CD4-positive, alpha-beta T cell treated with Interleukin-4 for 1 hour (primary cell): Measurements from ENCODE around the gene TMEM80.

ENCODE experiments used
- DNase-seq, 2 donors: peaks; one replicate each; pipeline ENCODE4 v3.0.0-alpha.2; 2020 to 2022

The TMEM80 gene

DNA sequence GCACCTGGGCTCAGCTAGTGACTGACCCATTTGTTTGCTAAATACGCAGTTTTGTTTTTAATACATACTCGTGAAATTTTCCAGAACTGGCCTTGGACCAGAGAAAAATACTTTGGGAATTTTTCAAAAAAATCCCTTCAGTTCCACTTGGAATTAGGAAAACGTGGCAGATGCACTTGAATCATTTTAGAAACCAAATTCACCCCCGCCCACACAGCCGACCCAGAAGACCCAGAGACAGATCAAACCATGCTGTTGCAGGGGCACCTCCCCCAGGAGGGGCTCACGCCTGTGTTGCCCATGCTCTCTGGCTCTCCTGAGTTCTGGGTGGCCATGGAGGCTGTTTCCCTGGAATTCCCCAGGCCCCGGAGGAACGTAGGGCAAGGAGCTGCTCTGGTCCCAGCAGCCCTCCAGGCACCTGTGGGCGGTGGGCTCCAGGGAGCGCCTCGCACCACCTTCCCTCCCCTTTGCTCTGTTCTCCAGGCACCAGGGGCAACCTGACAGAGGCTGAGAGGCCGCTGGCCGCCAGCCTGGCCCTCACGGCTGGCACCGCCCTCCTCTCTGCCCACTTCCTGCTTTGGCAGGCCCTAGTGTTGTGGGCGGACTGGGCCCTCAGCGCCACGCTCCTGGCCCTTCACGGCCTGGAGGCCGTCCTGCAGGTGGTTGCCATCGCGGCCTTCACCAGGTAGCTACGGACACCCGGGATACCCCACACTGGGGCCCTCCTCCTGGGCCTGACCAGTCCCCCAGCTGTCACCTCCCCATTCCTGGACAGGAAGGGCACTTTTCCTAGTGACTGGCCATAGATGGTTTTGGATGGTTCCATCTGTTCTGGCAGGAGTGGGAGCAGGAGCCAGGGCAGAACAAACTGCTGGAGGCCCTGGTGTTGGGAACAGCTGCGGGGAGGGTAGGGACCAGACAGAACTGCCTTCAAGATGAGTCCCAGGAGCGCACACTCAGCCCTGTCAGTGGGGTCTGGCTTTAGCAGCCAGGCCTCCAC lies 7.1 kb downstream of the TMEM80 start:
- DNase-seq = no peak

DNA sequence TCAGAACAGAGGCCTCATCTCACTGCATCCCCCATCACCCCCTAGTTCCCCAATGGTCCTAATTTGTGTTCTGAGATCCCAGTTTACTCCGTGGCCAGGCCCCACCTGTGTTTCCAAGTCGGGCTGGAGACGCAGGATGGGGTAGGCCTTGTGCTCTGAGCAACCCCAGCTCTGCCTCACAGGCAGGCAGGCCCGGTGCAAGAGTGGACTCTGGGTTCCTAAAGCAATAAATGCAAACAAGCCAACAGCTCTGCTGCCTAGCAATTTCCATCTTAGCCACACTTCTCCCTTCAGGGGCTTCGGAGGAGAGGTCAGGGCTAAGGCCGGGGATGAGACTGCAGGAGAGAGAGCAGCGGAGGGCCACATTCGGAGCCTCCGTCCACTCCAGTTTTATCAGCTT lies 7.9 kb downstream of the TMEM80 start:
- no peak for DNase-seq

- no peak for DNase-seq
Measured at GRCh38 chr11:704228-704674, 8.6 kb downstream of the TMEM80 start.

DNA sequence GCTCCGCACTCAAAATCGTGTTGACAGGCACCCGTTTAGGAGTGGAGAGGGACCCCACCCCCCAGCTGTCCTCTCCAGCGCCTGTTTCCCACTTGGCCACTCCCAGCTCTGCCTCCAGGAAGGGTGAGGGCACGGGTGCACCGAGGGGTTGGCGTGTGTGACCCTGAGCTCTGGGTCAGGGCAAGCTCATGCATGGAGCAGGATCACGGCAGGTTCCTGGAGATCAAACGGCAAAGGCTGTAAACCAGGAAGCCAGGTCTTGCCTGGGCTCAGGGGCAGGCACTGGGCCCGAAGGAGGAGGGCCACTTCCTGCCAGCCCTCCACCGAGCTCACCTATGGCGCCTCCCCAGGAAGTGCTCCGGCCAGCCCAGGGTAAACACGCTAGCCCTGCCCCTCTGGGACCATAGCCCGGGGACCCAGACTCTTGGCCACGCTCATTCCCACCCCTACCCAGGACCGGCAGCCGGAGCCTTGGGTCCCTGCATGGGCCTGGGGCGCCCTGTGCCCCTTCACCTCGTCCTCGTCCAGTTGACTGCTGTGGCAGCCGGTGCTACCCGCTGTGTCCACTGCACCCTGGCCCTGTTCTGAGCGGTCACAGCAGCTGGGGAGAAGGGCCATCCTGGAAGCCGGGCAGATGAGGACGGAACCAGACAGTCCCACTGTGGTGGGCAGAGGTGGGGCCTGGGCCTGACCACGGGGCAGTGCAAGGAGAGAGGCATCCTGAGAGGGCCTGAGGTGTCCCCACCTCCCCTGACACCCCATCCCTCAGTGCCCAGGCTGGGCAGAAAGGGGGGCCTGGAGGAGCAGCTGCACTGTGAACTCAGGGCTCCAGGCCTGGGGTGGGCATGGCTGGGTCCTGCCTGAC lies 9.4 kb downstream of the TMEM80 start:
- DNase-seq = no peak

DNA sequence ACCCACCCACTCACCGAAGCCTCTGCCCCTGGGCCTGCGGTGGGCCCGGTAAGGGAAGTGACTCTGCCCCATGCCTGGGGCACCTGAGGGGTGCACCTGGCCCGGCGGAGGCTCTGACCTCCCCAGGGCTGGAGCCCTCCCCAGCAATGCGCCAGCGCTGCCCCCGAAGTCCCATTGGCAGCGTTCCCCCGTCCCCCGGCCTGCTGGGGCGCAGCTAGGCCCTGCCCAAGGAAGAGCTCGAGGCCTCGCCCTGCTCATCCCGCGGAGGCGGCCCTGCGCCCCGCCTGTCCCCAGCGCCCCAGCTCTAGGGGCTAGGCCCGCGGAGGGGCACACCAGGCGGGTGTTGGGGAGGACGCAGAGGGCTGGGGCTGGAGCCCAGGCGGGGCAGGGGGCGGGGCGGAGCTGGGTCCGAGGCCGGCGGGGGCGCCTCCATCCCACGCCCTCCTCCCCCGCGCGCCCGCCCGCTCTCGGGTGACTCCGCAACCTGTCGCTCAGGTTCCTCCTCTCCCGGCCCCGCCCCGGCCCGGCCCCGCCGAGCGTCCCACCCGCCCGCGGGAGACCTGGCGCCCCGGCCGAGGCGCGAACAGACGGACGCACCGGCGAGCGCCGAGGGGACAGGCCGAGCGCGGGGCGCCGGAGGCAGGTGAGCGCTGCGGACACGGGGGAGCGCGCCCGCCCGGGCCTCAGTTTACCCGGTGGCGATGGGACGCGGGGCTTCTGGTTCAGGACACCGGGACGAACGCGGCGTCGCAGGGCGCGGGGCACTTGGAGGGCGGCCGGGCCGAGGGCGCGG lies 10.2 kb downstream of the TMEM80 start, which contains the start of gene EPS8L2:
Gene EPS8L2, plus strand, starts transcription at position 586 of the 793 bp plus-strand sequence. CDS start 3,177 bp downstream, outside the sequence.
- no peak for DNase-seq

GRCh38 chr11:706439-706956 lies 10.9 kb downstream of the TMEM80 start:
- DNase-seq = no peak

DNA sequence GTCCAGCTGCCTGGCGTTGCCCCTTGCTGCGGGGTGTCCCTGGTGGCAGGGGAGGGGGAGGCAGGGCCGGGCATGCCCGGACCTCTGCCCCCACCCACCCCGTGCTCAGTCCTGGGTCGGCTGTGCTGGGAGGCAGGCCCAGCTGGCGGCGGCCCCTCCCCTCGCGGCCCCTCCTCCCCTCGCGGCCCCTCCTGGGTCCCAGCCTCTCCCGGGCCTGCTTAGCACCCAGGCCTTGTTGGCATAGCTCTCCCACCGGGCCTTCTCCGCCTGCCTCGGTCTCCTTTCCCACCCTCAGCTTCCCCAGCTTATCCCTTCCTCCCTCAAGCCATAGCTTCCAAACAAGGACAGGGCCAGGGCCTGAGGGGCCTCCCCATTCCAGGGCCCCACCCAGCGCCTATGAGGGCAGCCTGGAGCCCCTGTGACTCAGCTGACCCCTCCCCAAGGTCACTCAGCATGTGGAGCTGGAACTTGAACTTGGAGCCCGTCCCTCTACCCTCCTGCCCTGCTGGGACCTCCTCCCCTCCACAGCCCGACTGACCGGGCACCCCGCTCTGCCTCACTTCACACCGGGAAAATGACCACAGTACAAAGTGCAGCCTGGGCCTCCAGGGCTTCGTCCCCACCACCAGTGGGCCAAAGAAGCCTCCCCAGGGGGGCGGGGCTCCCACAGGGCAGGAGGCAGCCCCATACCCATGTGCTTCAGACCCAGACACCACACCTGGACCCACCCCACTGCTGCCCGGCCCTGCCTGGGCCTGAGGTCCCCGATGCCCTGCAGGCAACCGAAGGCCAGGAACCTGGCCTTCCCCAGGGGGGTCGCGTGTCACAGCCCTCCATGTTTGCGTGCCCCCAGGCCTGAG lies 11.6 kb downstream of the TMEM80 start:
- DNase-seq = no peak

GRCh38 chr11:707817-708420 lies 12.3 kb downstream of the TMEM80 start:
- DNase-seq = no peak

- no peak for DNase-seq
Measured at GRCh38 chr11:708511-708910, 12.9 kb downstream of the TMEM80 start.

GRCh38 chr11:709109-709997 lies 13.7 kb downstream of the TMEM80 start:
- no peak for DNase-seq

- DNase-seq = no peak
Measured at GRCh38 chr11:714436-714835, 18.8 kb downstream of the TMEM80 start.

DNA sequence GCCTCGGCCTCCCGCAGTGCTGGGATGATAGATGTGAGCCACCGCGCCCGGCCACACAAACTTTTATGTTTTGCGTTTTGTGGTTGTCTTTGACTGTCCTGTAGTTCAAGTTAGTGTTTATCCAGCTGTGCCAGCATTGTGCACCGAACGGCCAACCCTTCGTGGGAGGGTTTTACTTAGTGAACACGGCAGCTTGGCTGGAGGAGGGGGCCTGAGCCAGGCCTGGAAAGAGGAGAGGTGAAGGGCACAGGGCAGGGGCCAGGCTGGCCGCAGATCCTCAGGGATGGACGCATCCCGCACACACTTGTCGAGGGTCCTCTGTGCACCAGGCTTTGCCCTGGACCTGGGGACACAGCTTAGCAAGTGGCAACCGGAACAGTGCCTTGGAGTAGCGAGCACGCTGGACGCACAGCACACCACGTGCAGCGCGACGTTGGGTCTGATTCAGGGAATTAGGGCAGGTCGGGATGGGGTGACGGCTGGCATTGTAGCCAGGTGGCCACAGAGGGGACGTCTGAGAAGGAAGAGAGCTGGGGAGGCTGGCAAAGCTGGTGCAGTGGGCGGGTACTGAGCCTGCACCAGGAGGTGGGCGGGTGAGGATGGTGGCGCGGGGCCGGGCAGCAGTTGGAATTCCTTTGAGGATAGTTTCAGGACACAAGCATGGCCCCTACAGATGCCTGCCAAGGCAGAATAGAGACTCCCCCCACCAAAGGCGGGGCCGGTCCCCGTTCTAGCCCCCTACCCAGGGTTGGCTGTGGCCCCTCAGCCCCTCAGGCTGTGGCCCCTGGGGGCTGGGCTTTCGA lies 23.8 kb downstream of the TMEM80 start:
- no peak for DNase-seq

DNA sequence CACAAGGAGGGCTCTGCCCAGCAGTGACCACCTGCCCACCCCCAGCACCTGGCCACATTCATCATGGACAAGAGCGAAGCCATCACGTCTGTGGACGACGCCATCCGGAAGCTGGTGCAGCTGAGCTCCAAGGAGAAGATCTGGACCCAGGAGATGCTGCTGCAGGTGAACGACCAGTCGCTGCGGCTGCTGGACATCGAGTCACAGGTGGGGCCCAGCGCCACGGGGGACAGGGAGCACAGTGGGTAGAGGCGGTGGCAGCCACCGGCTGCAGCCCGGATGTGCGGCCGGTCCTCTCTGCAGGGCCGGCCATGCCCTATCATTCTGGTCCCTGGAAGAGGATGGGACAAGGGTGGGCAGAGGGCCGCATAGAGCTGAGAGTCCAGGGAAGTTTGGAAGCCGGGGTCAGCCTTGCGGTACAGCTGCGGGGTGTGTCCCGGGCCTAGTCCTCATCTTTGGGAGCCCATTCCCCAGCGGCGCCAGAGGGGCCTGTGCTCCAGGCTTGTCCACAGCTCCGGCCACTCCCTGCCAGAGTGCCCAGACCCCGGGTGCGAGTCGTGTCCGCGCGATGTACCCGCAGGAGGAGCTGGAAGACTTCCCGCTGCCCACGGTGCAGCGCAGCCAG lies 24.5 kb downstream of the TMEM80 start:
- DNase-seq = no peak

- DNase-seq = peak in 1 of 2 donors; percentile 42
Measured at GRCh38 chr11:720642-721246, 25.1 kb downstream of the TMEM80 start.

- no peak for DNase-seq
Measured at GRCh38 chr11:721247-721740, 25.7 kb downstream of the TMEM80 start.

GRCh38 chr11:721741-722345 lies 26.2 kb downstream of the TMEM80 start:
- peak; percentile 62 to 77 for DNase-seq

DNA sequence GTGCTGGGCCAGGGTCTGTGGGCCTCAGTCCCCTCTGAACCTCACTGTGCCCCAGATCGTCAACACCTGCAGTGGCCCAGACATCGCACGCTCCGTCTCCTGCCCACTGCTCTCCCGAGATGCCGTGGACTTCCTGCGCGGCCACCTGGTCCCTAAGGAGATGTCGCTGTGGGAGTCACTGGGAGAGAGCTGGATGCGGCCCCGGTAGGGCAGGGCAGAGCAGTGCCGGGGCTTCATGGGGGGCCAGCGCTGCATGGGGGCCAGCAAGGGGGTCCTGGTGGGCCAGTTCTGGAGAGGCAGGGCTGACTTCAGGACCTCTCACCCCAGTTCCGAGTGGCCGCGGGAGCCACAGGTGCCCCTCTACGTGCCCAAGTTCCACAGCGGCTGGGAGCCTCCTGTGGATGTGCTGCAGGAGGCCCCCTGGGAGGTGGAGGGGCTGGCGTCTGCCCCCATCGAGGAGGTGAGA lies 26.8 kb downstream of the TMEM80 start:
- DNase-seq = no peak
